RPMI7951 (cell line): Measurements from ENCODE around the gene MAN2A2. TPM values are rescaled to one million over a fixed set of nuclear protein-coding genes. Genes with fewer than 3 reads are reported as not detected.
"Not testable (repeated sequence)": the region's sequence is repeated elsewhere in the genome, so short reads cannot be mapped to it uniquely, and the experiment has no call there.

Source experiments
- DNase-seq: peaks from one replicate; pipeline ENCODE4 v3.0.0-alpha.2; 2012; ENCODE audit warnings: low read depth
- total RNA-seq: library from RNA; depleted of rRNA; stranded (reverse); fragments of >200 nt; shearing (Covaris generic); gene quantifications from 2 replicates; pipeline ENCODE4 v1.2.3, GENCODE V29; 2014

MAN2A2 gene
- total RNA-seq, 1 experiment from 2014 or later = 6.5 TPM

DNA sequence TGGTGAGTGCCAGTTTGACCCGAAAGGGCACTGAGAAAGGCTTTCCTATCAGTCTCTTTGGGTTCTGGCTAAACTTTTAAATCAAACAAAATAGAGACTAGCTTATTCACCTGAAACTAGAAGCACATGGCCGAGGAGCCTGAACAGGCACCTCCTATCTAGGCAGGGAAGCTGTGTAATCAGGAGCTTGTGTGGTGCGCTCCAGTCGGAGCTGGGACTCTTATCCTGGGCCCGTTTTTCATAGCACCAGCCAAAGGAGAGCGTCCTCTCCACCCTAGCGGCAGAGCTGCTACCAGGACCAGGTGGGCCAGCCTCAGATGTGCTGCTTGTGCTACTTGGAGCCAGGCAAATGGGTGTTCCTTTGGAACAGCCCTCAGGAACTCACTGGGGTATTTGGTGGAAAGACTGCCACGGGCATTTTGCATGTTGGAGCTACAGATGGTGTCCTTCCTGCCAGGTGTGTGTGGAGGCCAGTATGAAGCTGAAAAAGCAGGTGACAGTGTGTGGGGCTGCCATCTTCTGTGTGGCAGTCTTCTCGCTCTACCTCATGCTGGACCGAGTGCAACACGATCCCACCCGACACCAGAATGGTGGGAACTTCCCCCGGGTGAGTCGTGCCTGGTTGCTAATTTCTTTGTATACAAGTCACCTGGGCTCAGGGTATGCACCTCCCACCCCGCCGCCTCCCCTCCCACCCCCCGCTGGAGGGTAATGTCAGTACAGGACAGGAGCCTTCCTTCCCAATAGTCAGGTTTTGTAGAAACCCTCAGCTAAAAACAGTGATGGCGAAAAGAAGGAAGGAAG lies 833 bp downstream of the MAN2A2 start:
- DNase-seq = no peak

DNA sequence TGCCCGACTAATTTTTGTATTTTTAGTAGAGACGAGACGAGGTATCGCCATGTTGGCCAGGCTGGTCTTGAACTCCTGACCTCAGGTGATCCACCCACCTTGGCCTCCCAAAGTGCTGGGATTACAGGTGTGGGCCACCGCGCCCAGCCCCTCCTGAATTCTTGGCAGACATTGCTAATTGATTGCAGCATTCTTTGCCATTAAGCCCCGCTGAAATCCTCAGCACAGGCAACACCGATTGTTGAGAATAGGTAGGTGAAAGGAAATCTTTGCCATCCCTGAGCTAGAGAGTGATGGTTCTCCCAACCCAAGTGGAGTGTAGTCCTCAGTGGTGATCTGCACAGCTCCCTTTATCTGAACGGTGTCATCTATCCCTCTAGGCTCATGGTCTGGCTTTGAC lies 1.6 kb downstream of the MAN2A2 start:
- no peak for DNase-seq

DNA sequence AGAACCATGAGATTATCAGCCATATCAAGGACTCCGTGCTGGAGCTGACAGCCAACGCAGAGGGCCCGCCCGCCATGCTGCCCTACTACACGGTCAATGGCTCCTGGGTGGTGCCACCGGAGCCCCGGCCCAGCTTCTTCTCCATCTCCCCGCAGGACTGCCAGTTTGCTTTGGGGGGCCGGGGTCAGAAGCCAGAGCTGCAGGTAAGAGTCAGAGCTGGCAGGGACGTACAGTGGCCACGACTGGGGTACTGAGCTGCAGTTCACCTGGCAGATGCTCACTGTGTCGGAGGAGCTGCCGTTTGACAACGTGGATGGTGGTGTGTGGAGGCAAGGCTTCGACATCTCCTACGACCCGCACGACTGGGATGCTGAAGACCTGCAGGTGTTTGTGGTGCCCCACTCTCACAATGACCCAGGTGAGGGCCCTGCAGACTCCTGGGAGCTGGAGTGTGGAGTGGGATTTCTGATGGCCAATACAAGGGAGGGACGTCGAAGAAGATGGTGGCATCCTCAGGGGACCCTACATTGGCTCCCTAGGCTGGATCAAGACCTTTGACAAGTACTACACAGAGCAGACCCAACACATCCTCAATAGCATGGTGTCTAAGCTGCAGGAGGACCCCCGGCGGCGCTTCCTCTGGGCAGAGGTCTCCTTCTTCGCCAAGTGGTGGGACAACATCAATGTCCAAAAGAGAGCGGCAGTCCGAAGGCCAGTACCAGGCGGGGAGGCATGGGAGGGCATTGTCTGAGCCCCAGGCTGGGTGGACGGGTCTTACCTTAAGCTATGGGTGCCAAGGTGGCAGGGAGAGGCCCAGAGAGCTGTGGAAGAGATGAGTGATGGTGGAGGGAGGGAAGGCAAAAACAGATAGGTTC lies 2.4 kb downstream of the MAN2A2 start:
- no peak for DNase-seq

DNA sequence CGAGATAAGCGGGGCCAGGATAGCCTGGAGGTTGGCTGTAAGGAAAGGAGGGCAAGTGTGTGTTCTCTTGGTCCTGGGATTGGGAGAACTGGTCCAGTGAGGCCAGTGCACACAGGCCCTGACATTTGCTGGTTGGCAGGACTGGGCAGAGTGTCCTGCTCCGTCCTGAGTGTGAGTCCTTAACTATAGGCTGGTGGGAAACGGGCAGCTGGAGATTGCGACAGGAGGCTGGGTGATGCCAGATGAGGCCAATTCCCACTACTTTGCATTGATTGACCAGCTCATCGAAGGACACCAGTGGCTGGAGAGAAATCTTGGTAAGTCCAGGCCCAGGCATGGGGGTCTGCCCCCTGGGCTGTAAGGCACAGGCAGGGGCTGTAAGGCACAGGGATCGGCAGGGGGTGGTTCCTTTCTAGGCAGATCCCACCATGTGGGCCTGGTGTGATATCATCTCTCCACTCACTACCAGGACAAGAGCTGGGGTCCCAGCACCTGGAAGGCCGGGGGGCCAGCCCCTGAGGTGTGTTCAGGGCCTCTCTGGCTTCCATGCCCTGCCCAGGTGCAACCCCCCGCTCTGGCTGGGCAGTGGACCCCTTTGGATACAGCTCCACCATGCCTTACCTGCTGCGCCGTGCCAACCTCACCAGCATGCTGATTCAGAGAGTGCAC lies 3.2 kb downstream of the MAN2A2 start:
- no peak for DNase-seq

DNA sequence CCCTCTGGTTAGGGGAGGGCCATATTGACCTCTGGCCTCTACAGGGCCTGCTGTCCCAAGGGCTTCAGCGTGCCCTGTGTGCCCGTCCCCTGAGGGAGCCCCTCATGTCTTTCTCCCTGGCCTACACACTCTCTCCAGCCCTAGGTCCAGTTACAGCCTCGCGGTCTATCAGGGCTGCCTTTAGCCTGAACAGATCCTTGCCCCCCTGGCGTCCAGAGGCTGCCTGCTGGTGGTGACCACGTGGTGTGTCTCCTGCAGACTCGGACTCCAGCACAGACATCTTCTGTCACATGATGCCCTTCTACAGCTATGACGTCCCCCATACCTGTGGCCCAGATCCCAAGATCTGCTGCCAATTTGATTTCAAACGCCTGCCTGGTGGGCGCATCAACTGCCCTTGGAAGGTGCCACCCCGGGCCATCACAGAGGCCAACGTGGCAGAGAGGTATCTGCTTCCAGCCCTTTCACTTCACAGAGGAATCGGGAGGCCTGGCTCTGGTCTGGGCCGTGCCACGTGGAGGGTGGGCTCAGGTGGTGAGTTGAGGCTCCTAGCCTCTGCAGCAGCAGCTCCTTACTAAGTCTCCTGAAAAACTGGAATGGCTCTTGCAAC lies 4.1 kb downstream of the MAN2A2 start:
- no peak for DNase-seq

DNA sequence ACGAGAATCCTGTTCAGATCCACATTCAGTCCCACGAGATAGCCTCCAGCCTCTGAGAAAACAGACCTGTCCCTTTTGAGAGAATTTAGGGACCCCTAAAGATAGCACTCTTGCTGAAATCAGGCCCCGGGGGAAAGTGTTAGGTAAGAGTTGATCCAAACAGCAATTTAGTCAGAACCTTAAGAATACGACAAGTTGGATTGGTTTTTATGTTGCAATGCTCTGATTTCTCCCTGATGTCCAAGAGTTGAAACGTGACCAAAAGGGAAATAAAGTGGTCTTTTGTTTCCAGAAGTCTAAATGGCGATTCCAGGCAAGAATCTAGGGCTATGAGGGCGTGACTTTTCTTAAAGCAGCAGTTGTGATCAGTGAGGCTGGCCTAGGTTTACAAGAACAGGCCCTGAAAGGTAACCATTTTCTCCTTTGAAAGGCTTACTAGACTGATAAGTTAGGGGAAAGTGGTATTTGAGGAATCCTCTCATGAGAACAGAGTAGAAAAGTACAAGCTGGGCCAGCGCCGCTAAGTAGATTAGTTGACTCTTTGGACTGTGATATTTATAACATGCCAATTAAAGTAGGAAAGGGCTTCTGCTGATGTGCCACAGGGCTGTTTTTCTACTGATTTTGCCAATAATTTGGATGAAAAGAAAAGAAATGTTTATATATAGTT lies 4.9 kb downstream of the MAN2A2 start:
- no peak for DNase-seq

DNA sequence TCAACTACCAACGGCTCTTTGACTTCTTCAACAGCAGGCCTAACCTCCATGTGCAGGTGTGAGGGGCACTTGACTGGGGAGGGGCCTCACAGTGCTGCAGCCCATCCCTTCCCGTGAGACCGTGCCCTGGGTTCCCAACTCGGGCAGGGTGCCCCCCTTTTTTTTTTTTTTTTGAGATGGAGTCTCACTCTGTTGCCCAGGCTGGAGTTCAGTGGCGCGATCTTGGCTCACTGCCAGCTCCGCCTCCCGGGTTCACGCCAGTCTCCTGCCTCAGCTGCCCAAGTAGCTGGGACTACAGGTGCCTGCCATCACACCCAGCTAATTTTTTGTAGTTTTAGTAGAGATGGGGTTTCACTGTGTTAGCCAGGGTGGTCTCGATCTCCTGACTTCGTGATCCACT lies 6.3 kb downstream of the MAN2A2 start:
- not testable (repeated sequence) for DNase-seq

DNA sequence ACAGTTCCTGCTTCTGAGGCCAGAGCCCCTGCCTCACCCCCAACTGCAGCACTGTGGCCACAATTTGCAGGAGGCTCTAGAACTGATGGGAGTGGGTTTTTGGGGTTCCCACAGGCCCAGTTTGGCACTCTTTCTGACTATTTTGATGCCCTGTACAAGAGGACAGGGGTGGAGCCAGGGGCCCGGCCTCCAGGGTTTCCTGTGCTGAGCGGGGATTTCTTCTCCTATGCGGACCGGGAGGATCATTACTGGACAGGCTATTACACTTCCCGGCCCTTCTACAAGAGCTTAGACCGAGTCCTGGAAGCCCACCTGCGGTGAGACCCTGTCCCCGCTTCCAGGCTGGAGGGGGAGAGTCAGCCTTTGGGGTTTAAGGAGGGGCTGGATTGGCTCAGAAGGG lies 6.9 kb downstream of the MAN2A2 start:
- no peak for DNase-seq

DNA sequence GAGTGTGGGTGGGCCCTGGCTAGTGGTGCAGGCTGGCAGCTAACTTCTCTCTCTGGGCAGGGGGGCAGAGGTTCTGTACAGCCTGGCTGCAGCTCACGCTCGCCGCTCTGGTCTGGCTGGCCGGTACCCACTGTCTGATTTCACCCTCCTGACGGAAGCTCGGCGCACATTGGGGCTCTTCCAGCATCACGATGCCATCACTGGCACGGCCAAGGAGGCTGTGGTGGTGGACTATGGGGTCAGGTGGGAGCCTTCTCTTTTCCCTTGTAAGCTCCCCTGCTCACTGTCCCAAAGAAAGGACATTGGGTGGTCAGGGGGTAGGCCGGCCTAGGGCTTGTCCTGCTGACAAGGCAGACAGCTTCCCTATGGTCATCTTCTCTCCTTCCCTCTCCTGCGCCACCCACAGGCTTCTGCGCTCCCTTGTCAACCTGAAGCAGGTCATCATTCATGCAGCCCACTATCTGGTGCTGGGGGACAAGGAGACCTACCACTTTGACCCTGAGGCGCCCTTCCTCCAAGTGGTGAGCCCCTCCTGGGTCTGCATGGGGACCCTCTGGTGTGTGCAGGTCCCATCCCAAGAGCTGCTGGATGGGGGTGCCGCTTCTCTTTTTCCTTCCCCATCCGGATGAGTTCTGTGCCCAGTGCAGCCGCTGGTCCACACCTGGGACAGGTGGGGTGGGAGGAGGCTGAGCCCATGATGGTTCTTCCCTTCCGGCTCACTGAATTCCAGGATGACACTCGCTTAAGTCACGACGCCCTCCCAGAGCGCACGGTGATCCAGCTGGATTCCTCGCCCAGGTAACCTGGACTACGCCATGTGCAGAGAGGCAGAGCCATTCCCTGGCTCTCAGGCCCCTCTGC lies 7.6 kb downstream of the MAN2A2 start:
- DNase-seq = no peak

DNA sequence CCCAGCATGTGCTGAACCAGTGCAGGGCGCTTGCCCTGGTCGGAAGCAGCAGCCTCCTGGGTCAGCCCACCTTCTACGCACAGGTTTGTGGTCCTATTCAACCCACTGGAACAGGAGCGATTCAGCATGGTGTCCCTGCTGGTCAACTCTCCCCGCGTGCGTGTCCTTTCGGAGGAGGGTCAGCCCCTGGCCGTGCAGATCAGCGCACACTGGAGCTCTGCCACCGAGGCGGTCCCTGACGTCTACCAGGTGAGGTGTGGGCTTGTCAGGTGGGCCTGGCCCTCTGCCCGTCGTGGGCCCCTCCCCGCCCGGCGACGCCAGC lies 8.2 kb downstream of the MAN2A2 start:
- no peak for DNase-seq

DNA sequence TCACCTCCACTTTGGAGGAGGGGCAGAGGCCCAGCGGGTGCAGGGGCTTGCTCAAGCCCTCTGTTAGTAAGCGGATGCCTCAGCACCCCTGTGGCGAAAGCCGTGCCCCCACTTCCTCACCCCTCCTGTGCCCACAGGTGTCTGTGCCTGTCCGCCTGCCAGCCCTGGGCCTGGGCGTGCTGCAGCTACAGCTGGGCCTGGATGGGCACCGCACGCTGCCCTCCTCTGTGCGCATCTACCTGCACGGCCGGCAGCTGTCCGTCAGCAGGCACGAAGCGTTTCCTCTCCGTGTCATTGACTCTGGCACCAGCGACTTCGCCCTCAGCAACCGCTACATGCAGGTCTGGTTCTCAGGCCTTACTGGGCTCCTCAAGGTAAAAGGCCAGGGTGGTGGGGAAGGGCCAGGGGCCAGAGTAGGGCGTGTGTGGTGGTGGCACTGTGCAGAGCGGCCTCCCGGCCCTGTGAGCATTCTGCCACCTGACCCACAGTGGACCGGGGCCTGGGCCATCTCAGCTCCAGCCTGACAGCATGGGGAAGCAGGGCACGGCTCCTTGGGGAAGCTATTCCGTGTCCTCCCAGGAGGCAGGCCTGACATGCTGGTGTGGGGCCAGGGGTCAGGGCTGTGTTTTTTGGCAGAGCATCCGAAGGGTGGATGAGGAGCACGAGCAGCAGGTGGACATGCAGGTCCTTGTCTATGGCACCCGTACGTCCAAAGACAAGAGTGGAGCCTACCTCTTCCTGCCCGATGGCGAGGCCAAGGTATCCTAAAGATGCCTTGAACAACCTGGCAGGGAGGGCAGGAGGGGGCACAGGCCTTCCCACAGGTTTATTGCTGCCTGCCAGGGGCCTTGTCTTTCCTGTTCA lies 9.0 kb downstream of the MAN2A2 start:
- DNase-seq = no peak

DNA sequence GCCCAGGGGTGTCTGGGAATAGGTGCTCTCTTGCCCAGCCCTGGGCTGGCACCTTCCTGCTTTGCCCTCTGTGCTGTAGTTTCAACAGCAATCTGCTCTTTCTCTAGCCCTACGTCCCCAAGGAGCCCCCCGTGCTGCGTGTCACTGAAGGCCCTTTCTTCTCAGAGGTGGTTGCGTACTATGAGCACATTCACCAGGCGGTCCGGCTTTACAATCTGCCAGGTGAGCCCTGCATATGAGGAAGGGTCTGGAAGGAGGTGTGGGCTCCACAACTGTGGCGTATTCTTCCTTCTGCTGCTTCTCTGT lies 9.6 kb downstream of the MAN2A2 start:
- DNase-seq = no peak

DNA sequence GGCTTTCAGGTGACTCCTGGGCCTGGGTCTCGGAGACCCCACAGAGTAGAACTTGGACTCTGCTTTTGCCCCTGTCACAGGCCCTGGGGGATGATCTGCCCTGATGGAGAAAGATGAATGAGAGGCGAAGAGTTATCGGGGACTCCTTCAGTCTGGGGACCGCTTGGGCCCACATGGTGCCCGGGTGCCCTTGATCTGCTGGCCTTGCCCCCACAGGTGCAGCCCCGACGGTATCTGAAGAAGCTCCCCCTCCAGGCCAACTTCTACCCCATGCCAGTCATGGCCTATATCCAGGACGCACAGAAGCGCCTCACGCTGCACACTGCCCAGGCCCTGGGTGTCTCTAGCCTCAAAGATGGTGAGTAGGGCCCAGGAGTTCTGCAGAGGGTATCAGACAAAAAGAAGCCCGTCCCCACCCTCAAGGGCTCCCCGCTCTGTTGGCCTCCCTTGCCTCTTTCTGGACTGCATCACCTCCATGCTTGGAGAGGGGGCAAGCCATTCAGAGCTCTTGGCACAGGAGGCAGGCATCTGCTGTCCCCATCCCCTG lies 10.4 kb downstream of the MAN2A2 start:
- DNase-seq = no peak

DNA sequence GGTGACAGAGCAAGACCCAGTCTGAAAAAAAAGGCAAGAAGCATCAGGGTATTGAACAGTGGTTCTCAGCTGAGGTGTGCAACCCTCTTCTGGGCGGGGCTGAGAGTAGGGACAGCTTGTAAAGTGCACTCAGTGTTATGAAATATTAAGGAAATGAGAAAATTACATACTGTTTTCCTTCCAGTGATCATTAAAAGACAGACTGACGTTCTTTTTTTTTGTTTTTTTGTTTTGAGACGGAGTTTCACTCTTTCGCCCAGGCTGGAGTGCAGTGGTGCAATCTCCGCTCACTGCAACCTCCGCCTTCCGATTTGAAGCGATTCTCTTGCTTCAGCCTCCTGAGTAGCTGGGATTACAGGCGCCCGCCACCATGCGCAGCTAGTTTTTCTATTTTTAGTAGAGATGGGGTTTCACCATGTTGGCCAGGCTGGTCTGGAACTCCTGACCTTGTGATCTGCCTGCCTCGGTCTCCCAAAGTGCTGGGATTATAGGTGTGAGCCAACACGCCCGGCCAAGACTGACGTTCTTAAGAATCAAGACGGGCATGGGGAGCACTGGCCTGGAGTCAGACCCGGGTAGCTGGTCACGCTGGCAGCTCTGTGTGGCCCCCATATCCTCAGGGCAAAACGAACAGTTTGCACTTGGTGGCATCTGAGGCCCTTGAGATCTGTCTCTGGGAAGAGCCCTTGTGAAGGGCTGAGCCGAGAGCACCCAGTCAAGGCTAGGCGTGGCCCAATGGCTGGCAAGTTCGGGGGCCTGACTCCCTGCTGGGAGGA lies 11.4 kb downstream of the MAN2A2 start:
- no peak for DNase-seq

DNA sequence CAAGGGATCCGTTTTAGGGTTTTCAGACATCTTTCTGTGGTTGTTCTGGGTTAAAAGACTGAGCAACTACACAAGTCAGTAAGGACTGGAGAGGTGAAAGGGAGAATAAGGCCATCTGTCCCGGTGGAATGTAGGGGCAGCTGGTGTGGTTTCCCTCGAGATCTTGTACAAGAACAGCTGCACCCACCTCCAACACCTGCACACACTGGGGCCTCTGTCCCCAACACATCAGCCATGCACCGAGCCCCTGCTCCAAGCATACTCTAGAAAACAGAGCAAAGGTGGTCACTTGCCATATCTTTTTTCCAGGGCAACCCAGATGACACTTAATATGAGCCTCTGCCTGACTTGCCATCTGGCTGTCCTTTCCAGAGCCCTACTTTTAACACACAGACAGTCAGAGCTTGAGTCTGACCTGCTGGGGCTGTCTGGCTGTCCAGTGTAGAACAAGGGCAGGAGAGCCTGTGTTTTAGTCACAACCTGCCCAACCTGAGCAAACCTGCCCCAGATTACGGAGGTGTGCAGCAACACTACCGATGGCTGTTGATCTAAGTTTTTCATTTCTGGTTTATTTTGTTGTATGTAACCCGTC lies 12.2 kb downstream of the MAN2A2 start:
- no peak for DNase-seq

DNA sequence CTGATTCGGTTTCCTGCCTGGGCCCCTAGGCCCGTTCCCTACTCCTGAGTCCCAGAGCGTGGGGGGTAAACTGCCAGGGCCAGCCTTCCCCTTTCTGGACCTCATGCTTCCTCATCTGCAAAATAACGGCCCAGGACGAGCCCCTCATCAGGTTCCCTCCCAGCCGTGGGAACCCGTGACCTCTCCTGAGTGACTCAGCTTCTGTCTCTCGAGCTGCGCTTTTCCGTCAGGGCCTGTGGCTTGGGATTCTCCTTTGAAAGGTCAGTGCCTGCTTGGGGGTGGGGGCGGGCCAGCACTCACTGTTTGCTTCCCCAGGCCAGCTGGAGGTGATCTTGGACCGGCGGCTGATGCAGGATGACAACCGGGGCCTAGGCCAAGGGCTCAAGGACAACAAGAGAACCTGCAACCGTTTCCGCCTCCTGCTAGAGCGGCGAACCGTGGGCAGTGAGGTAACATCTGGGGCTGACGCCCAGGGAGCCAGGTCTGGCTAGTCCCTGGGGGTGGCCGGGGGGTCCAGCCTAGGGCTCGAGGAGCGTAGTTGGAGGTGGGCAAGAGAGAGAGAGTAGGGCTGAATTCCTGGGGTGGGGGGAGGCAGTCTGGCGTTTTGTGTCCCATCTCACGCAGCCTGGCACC lies 12.8 kb downstream of the MAN2A2 start:
- no peak for DNase-seq

DNA sequence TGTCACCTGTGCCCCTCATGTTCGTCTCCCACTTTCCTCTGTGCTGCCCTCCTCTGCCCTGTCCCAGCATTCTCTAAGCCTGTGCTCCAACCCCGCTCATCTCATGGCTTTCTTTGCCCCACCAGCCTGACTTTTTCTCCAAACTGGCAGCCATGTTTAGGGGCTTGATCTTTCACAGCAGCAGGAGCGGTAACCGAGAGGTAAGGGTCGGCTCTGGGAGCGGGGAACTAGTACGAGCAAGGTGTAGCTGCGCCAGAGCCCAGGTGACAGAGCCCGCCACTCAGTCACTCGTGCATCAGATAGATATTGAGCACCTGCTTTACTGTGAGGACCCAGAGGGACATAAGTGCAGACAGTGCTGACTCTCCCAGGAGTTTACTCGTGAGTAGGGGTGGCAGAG lies 13.4 kb downstream of the MAN2A2 start:
- DNase-seq = no peak

DNA sequence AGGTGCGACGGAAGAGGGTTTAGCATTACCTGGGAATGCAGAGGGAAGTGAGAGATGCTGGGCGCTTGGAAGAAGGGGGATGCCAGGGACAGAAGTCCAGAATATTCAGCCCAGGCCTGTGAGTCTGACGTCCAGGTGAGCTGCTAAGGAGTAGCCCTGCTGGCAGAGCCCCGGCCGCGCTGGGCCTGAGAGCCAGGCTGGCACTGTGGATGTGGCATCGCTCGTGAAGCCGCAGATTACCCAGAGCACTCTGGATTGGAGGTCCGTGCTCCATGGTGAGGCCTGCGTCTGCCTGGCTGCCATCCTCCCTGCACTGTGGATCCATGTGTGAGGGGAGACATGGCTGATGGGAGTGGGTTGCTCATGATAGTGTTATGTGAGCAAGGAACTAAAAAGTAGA lies 14.5 kb downstream of the MAN2A2 start:
- DNase-seq = no peak
